D721Med (cell line): ENCODE data around the gene CCDC88A.

Source experiments
- DNase-seq: peaks from one replicate; pipeline ENCODE4 v3.0.0; 2011; ENCODE audit warnings: low spot score; ENCODE audit not compliant: insufficient read length
- FAIRE-seq: peaks from 2 replicates; lab custom pipeline; 2011; peaks lifted over from hg19 to GRCh38; lab: Jason Lieb, UNC
- TF ChIP-seq, protein P1 (sequence below): IDR thresholded peaks from 2 replicates; pipeline ENCODE4 v1.5.1; 2012; ENCODE audit warnings: mild to moderate bottlenecking, control low read depth; ENCODE audit not compliant: insufficient read depth; ENCODE audit errors: missing control alignments

CCDC88A gene

GRCh38 chr2:55437515-55438390 is 18.1 kb upstream of the CCDC88A start:
- FAIRE-seq (no peak), DNase-seq (no peak)
- TF ChIP-seq, protein P1, sequence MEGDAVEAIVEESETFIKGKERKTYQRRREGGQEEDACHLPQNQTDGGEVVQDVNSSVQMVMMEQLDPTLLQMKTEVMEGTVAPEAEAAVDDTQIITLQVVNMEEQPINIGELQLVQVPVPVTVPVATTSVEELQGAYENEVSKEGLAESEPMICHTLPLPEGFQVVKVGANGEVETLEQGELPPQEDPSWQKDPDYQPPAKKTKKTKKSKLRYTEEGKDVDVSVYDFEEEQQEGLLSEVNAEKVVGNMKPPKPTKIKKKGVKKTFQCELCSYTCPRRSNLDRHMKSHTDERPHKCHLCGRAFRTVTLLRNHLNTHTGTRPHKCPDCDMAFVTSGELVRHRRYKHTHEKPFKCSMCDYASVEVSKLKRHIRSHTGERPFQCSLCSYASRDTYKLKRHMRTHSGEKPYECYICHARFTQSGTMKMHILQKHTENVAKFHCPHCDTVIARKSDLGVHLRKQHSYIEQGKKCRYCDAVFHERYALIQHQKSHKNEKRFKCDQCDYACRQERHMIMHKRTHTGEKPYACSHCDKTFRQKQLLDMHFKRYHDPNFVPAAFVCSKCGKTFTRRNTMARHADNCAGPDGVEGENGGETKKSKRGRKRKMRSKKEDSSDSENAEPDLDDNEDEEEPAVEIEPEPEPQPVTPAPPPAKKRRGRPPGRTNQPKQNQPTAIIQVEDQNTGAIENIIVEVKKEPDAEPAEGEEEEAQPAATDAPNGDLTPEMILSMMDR = no peak

GRCh38 chr2:55431982-55432627 is 12.4 kb upstream of the CCDC88A start:
- FAIRE-seq = no peak
- no peak for DNase-seq

GRCh38 chr2:55430211-55430975 is 10.7 kb upstream of the CCDC88A start:
- no peak for FAIRE-seq
- TF ChIP-seq, protein P1 = no peak
- DNase-seq = no peak

More at GRCh38 chr2:55431982-55432627, 12.4 kb upstream of the CCDC88A start:
- TF ChIP-seq, protein P1 = peak; percentile 72

- DNase-seq = no peak
- no peak for FAIRE-seq
- TF ChIP-seq, protein P1 = no peak
These were observed 8.6 kb upstream of the CCDC88A start for GRCh38 chr2:55428258-55428657.

- FAIRE-seq = no peak
- TF ChIP-seq, protein P1 = no peak
- no peak for DNase-seq
These were observed 5.8 kb upstream of the CCDC88A start for GRCh38 chr2:55425431-55425831.

DNA sequence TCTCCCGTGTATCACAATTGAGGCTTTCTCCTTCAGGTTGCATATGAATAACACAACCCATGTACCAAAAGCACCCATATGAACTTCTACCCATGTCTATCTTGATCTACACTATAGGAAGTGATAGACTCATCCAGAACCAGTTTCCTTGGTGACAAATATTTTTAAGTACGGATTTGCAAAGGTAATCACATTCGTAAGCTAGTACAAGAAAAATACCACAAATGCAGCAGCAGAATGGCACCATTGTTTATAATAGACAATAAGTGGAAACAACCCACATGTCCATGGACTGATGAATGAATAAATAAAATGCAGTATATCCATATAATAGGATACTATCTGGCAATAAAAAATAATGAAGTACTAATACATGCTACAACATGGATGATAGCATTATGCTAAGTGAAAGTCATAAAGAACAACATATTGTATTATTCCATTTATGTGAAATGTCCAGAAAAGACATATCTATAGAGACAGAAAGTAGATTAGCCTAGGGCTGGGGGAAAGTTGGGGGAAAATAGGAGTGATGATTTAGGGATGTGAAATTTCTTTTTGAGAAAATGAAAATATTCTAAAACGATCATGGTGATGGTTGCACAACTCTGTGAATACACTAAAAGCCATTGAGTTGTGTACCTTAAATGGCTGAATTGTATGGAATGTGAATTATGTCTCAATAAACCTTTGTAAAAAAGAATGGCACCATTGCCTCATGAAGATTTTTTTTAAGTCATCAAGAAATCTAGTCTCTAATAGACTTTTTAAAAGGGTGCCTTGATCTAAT is 3.4 kb upstream of the CCDC88A start:
- FAIRE-seq = no peak
- TF ChIP-seq, protein P1 = no peak
- DNase-seq = no peak
